Neural cell (in vitro differentiated cells): ENCODE results near the gene SCNN1G.
"Not testable (repeated sequence)": the region's sequence is repeated elsewhere in the genome, so short reads cannot be mapped to it uniquely, and the experiment has no call there.

ENCODE experiments used
- EZH2 ChIP-seq: fragments of 200-600, 300-800 bp; shearing (Covaris generic), sonication (generic); IDR thresholded peaks from 2 replicates; pipeline ENCODE4 v1.6.1; 2014; ENCODE audit warnings: antibody characterized with exemption, low read length, borderline replicate concordance, mild to moderate bottlenecking; ENCODE audit not compliant: insufficient read depth, poor library complexity, severe bottlenecking
- MXI1 ChIP-seq: fragments of 450-650 bp; conservative IDR thresholded peaks from 2 replicates; pipeline ENCODE4 v1.6.1; 2014; ENCODE audit warnings: antibody characterized with exemption, mild to moderate bottlenecking; ENCODE audit not compliant: poor library complexity, severe bottlenecking
- POLR2AphosphoS5 ChIP-seq: IDR thresholded peaks from 2 replicates; pipeline ENCODE4 v1.6.1; 2012
- RAD21 ChIP-seq: fragments of 450-650 bp; conservative IDR thresholded peaks from 2 replicates; pipeline ENCODE4 v1.6.1; 2014; ENCODE audit warnings: antibody characterized with exemption, mild to moderate bottlenecking, moderate library complexity
- REST ChIP-seq: IDR thresholded peaks from 2 replicates; pipeline ENCODE4 v1.6.1; 2012; ENCODE audit warnings: borderline replicate concordance
- SMC3 ChIP-seq: fragments of 450-650 bp; conservative IDR thresholded peaks from 2 replicates; pipeline ENCODE4 v1.6.1; 2014; ENCODE audit warnings: antibody characterized with exemption, mild to moderate bottlenecking, moderate library complexity; ENCODE audit not compliant: poor library complexity
- TAF1 ChIP-seq: IDR thresholded peaks from 2 replicates; pipeline ENCODE4 v1.6.1; 2012; ENCODE audit warnings: low read depth
- TF ChIP-seq, protein P1 (sequence below): fragments of 450-650 bp; IDR thresholded peaks from 2 replicates; pipeline ENCODE4 v1.5.1; 2014; ENCODE audit warnings: antibody characterized with exemption, mild to moderate bottlenecking, moderate library complexity; ENCODE audit not compliant: poor library complexity, severe bottlenecking

DNA sequence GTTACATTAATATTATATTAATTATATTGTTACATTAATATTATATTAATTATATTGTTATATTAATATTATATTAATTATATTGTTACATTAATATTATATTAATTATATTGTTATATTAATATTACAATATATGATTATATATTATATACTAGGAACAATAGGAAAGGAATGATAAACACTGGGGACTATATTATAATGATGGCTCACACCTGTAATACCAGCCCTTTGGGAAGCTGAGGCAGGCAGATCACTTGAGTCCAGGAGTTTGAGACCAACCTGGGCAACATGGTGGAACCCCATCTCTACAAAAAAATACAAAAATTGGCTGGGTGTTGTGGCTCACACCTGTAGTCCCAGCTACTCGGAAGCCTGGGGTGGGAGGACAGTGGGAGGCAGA, 71.1 kb downstream of the SCNN1G start:
- TF ChIP-seq, protein P1, sequence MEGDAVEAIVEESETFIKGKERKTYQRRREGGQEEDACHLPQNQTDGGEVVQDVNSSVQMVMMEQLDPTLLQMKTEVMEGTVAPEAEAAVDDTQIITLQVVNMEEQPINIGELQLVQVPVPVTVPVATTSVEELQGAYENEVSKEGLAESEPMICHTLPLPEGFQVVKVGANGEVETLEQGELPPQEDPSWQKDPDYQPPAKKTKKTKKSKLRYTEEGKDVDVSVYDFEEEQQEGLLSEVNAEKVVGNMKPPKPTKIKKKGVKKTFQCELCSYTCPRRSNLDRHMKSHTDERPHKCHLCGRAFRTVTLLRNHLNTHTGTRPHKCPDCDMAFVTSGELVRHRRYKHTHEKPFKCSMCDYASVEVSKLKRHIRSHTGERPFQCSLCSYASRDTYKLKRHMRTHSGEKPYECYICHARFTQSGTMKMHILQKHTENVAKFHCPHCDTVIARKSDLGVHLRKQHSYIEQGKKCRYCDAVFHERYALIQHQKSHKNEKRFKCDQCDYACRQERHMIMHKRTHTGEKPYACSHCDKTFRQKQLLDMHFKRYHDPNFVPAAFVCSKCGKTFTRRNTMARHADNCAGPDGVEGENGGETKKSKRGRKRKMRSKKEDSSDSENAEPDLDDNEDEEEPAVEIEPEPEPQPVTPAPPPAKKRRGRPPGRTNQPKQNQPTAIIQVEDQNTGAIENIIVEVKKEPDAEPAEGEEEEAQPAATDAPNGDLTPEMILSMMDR, result not testable (repeated sequence)
- TF ChIP-seq POLR2AphosphoS5, RAD21, TAF1, REST, SMC3, MXI1, EZH2: not testable (repeated sequence)
